ENCODE results near the gene KDM4C.

DNA sequence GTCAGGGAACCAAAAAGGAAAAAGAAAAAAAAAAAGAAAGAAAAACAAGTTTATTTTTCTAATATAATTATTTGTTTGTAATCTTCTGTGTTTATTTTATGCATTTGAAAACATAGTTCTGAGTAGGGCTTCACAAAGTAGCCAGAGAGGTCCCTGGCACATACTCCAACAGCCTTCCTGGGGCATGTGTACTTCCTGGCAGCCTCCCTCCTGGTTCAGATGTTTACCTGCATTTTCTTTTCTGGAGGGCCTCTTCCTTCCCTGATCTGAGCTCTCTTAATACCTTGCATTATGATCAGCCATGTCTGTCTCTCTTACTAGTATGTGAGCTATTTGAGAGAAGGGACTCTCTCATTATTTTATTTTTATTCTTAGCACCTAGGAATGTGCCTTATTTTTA lies 361.8 kb downstream of the KDM4C start:
- TF ChIP-seq, protein P1, sequence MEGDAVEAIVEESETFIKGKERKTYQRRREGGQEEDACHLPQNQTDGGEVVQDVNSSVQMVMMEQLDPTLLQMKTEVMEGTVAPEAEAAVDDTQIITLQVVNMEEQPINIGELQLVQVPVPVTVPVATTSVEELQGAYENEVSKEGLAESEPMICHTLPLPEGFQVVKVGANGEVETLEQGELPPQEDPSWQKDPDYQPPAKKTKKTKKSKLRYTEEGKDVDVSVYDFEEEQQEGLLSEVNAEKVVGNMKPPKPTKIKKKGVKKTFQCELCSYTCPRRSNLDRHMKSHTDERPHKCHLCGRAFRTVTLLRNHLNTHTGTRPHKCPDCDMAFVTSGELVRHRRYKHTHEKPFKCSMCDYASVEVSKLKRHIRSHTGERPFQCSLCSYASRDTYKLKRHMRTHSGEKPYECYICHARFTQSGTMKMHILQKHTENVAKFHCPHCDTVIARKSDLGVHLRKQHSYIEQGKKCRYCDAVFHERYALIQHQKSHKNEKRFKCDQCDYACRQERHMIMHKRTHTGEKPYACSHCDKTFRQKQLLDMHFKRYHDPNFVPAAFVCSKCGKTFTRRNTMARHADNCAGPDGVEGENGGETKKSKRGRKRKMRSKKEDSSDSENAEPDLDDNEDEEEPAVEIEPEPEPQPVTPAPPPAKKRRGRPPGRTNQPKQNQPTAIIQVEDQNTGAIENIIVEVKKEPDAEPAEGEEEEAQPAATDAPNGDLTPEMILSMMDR (IDR thresholded peaks at IDR 0.05): no peak
- TF ChIP-seq POLR2A (IDR thresholded peaks at IDR 0.05): no peak
